ENCODE measurements around the gene MTMR4.

DNA sequence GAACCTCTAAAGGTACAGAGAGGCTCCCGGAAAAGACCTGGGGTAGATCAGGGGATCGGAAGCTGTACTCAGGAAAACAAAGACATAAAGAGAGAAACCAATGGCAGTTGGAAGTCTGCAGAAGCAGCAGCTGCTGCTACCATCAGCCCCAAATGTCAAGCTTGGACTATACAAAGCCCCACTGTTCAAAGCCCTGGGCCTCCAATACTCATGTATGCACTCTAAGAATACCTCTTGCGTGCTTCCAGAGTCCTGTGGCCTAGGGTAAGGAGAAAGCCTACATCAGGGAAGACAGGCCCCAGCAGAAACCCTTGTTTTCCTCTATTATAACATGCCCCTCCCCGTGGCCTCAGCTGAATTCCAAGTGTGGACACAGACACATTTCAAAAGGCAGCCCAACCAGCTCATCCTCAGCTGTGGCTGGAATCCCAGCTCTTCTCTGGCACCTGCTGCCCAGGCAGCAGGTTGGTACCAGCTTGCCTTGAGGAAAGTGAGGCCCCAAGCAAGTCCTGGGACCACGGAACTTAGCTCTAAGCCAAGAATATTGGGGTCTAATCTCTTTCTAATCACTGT lies 19.3 kb upstream of the MTMR4 start:
- TF ChIP-seq, protein P1, sequence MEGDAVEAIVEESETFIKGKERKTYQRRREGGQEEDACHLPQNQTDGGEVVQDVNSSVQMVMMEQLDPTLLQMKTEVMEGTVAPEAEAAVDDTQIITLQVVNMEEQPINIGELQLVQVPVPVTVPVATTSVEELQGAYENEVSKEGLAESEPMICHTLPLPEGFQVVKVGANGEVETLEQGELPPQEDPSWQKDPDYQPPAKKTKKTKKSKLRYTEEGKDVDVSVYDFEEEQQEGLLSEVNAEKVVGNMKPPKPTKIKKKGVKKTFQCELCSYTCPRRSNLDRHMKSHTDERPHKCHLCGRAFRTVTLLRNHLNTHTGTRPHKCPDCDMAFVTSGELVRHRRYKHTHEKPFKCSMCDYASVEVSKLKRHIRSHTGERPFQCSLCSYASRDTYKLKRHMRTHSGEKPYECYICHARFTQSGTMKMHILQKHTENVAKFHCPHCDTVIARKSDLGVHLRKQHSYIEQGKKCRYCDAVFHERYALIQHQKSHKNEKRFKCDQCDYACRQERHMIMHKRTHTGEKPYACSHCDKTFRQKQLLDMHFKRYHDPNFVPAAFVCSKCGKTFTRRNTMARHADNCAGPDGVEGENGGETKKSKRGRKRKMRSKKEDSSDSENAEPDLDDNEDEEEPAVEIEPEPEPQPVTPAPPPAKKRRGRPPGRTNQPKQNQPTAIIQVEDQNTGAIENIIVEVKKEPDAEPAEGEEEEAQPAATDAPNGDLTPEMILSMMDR (IDR thresholded peaks at IDR 0.05; ENCODE audit: low read depth, low read length, poor library complexity, severe bottlenecking), result no peak
- no peak for TF ChIP-seq EZH2phosphoT487 (IDR thresholded peaks at IDR 0.05; ENCODE audit: borderline replicate concordance, low read length)

Data from DOHH2 (cell line).